IPS-18a (cell line): ENCODE results near the gene RIF1.

Experiments
- H3K27ac ChIP-seq: one replicate; pipeline ENCODE4 v1.5.1; 2013; ENCODE audit warnings: low read length
- H3K27me3 ChIP-seq: one replicate; pipeline ENCODE4 v1.6.1; 2013; ENCODE audit warnings: mild to moderate bottlenecking, low read length; ENCODE audit not compliant: control insufficient read depth, insufficient read depth
- H3K36me3 ChIP-seq: one replicate; pipeline ENCODE4 v1.6.1; 2013; ENCODE audit warnings: low read depth, low read length; ENCODE audit not compliant: control insufficient read depth
- H3K4me1 ChIP-seq: one replicate; pipeline ENCODE4 v1.6.1; 2013; ENCODE audit warnings: low read depth, low read length; ENCODE audit not compliant: control insufficient read depth
- H3K4me3 ChIP-seq: one replicate; pipeline ENCODE4 v1.5.1; 2013; ENCODE audit warnings: low read length
- H3K9ac ChIP-seq: one replicate; pipeline ENCODE4 v1.6.1; 2013; ENCODE audit warnings: mild to moderate bottlenecking, low read length, moderate library complexity
- H3K9me3 ChIP-seq: one replicate; pipeline ENCODE4 v1.6.1; 2013; ENCODE audit warnings: low read depth, low read length; ENCODE audit not compliant: control insufficient read depth

The RIF1 gene

DNA sequence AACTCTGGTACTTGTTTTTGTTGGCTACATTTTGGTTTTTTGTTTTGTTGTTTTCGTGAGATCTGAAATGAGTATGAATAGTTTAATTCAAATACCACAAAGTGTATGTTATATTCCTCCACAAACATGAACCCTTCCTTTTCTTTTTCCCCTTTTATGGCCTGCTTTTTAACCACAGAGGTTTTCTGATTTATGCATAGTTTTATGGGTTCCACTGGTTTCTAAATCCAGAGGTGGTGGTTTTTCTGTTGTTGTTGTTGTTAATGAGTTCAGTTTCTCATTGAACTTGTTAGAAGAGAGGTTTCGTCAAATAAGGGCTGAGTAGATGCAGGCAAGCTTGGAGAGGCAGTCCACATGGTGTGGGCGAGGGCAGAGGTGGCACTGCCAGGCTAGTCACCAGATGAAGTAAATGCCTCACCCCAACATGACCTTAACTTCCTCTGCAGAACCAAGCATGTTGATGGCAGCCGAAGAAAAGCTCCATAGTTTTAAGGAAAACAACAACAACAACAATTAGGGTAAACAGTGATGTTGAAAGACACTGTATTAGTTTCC is 72.5 kb downstream of the RIF1 start:
- H3K4me3 ChIP-seq = no peak overlapping the region
- H3K27me3 ChIP-seq = no peaks in the 10 kb centered on the region
- no peak overlapping the region for H3K27ac ChIP-seq
- no peaks in the 10 kb centered on the region for H3K9me3 ChIP-seq
- H3K9ac ChIP-seq = no peak overlapping the region
- H3K36me3 ChIP-seq = peaks cover 39% of the 10 kb centered on the region
- H3K4me1 ChIP-seq = no peaks in the 10 kb centered on the region

DNA sequence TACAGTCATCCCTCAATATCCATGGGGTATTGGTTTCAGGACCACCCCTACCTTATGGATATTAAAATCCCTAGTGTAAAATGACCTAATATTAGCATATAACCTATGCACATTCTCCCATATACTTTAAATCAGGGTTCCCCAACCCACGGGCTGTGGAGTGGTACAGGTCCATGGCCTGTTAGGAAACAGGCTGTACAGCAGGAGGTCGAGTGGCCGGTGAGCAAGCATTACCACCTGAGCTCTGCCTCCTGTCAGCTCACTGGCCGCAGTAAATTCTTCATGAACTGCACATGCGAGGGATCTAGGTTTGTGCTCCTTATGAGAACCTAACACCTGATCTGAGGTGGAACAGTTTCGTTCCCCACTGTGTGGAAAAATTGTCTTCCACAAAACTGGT is 73.8 kb downstream of the RIF1 start:
- Histone ChIP-seq H3K36me3 (peaks cover 30% of the 10 kb centered on the region), H3K27ac (no peak overlapping the region), H3K9ac (no peak overlapping the region), H3K9me3 (no peaks in the 10 kb centered on the region), H3K27me3 (no peaks in the 10 kb centered on the region), H3K4me3 (no peak overlapping the region), H3K4me1 (no peaks in the 10 kb centered on the region)

GRCh38 chr2:151484100-151484499 is 74.4 kb downstream of the RIF1 start:
- no peak overlapping the region for H3K27ac ChIP-seq
- H3K4me1 ChIP-seq = no peaks in the 10 kb centered on the region
- no peak overlapping the region for H3K9ac ChIP-seq
- no peaks in the 10 kb centered on the region for H3K27me3 ChIP-seq
- H3K4me3 ChIP-seq = no peak overlapping the region
- H3K36me3 ChIP-seq = peaks cover 26% of the 10 kb centered on the region
- H3K9me3 ChIP-seq = no peaks in the 10 kb centered on the region

DNA sequence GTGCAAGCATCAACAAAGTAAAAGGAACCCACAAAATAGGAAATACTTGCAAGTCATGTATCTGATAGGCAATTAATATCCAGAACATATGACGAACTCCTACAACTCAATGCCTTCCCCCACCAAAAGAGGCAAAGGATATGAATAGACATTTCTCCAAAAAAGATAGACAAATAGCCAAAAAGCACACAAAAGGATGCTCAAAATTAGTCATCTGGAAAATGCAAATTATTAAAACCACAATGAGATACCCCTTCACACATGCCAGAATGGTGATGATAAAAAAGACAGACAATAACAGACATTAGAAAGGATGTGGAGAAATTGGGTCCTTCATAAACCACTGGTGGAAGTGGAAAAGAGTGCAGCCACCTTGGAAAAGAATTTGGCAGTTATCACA is 76.4 kb downstream of the RIF1 start:
- Histone ChIP-seq H3K9ac (no peak overlapping the region), H3K9me3 (no peaks in the 10 kb centered on the region), H3K27me3 (no peaks in the 10 kb centered on the region), H3K36me3 (peaks cover 12% of the 10 kb centered on the region), H3K4me3 (no peak overlapping the region), H3K4me1 (no peaks in the 10 kb centered on the region), H3K27ac (no peak overlapping the region)

DNA sequence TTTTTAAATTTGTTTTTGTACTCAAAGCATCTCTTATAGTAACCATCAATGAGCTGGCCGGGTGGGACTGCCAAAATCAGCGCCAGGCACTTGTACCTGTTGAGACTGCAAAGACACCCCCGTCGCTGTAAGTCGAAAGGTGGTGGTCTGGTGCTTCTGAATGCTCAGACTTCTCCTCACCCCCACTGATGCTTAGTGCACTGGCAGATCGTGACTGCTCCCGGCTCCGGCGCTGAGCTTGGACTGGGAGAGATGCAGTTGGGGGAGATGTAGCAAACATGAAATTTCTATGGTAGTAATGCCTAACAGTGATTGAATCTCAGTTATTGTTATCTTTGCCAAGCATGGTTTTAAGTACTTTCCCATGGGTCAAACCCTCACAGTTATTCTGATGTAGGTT is 80.6 kb downstream of the RIF1 start:
- Histone ChIP-seq H3K27ac (no peak overlapping the region), H3K9ac (no peak overlapping the region), H3K36me3 (no peaks in the 10 kb centered on the region), H3K9me3 (no peaks in the 10 kb centered on the region), H3K4me1 (peaks cover 5% of the 10 kb centered on the region), H3K4me3 (no peak overlapping the region), H3K27me3 (no peaks in the 10 kb centered on the region)

DNA sequence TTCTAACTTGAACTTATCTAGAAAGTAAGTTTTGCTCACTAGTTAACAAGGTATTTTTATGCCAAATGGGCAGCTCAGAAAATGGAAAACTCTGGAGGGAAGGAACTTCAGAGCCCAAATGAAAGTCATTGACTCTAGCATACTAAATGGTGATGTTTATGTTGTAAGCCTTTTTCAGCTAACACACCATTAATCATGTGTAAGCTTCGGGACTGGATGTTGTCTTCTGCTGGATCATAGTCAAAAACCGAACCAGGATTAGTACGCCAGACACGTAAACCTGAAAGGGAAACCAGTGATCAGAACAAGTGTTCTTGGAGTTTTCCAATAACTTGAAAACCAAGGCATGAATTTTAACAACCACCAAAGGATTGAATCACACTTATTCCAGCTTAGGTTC is 81.8 kb downstream of the RIF1 start:
- Histone ChIP-seq H3K27me3 (no peaks in the 10 kb centered on the region), H3K9me3 (no peaks in the 10 kb centered on the region), H3K27ac (no peak overlapping the region), H3K4me3 (no peak overlapping the region), H3K4me1 (peaks cover 5% of the 10 kb centered on the region), H3K36me3 (no peaks in the 10 kb centered on the region), H3K9ac (no peak overlapping the region)

GRCh38 chr2:151498178-151498577 is 88.5 kb downstream of the RIF1 start:
- peak overlapping the region; percentile 0 for H3K9ac ChIP-seq
- H3K4me1 ChIP-seq = peaks cover 14% of the 10 kb centered on the region
- H3K27ac ChIP-seq = peak overlapping the region; percentile 56
- H3K36me3 ChIP-seq = no peaks in the 10 kb centered on the region
- no peaks in the 10 kb centered on the region for H3K9me3 ChIP-seq
- no peaks in the 10 kb centered on the region for H3K27me3 ChIP-seq
- H3K4me3 ChIP-seq = no peak overlapping the region

GRCh38 chr2:151506170-151506569 is 96.5 kb downstream of the RIF1 start:
- H3K9ac ChIP-seq = no peak overlapping the region
- no peaks in the 10 kb centered on the region for H3K4me1 ChIP-seq
- peaks cover 3% of the 10 kb centered on the region for H3K36me3 ChIP-seq
- H3K4me3 ChIP-seq = no peak overlapping the region
- H3K27ac ChIP-seq = no peak overlapping the region
- H3K27me3 ChIP-seq = no peaks in the 10 kb centered on the region
- H3K9me3 ChIP-seq = no peaks in the 10 kb centered on the region

GRCh38 chr2:151508519-151508918 is 98.8 kb downstream of the RIF1 start:
- Histone ChIP-seq H3K9me3 (no peaks in the 10 kb centered on the region), H3K4me1 (no peaks in the 10 kb centered on the region), H3K27me3 (no peaks in the 10 kb centered on the region)

GRCh38 chr2:151518802-151519201 is 109.1 kb downstream of the RIF1 start:
- Histone ChIP-seq H3K4me1 (peaks cover 8% of the 10 kb centered on the region), H3K27ac (no peak overlapping the region), H3K36me3 (no peaks in the 10 kb centered on the region), H3K27me3 (no peaks in the 10 kb centered on the region), H3K4me3 (no peak overlapping the region), H3K9me3 (no peaks in the 10 kb centered on the region), H3K9ac (no peak overlapping the region)

More at GRCh38 chr2:151508519-151508918, 98.8 kb downstream of the RIF1 start:
- Histone ChIP-seq H3K36me3 (peaks cover 3% of the 10 kb centered on the region), H3K4me3 (no peak overlapping the region), H3K27ac (no peak overlapping the region), H3K9ac (no peak overlapping the region)

DNA sequence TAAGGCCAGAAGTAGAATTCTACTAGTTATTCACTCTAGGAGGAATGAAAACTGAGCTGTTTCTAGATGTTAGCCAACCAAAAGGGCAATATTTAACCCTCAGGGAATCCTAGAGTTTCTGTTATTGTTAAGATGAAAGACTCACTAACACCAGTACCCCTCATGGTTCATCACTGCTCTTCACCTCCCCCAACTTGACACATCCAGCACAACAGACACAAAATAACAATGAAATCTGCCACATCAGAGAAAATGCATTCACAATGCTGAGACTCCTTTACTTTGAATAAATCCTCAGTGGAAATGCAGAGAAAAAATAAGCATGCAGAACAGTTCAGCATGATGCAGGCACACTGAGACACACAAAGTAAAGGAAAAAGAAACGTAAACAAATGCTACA is 111.3 kb downstream of the RIF1 start:
- H3K9ac ChIP-seq = no peak overlapping the region
- H3K9me3 ChIP-seq = no peaks in the 10 kb centered on the region
- peaks cover 8% of the 10 kb centered on the region for H3K4me1 ChIP-seq
- H3K4me3 ChIP-seq = no peak overlapping the region
- H3K27me3 ChIP-seq = no peaks in the 10 kb centered on the region
- no peak overlapping the region for H3K27ac ChIP-seq
- H3K36me3 ChIP-seq = no peaks in the 10 kb centered on the region

DNA sequence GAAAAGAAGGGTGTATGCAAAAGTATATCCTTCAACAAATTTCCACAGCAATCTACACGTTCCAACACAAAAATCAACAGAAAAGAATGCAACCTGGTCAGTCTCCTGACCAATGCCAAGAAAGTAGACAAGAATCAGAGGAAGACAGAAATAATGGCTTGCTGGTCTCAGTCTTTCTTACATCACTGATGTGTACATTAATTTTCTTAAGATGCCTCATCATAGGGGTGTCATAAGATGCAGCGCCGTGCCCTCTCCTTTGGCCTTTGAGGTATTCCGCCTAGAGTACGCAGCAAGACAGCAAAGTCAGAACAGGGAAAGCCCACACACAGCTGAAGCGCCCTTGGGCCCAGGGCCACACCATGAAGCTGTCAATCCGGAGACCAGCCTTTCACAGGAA is 112.9 kb downstream of the RIF1 start:
- Histone ChIP-seq H3K27ac (no peak overlapping the region), H3K27me3 (no peaks in the 10 kb centered on the region), H3K9me3 (no peaks in the 10 kb centered on the region), H3K36me3 (no peaks in the 10 kb centered on the region), H3K4me3 (no peak overlapping the region), H3K9ac (no peak overlapping the region), H3K4me1 (peaks cover 8% of the 10 kb centered on the region)
